Hepatocyte (in vitro differentiated cells): ENCODE results near the gene AGXT. TPM values are rescaled to one million over a fixed set of nuclear protein-coding genes. Genes with fewer than 3 reads are reported as not detected.

Source experiments
- DNase-seq: peaks from one replicate; pipeline ENCODE4 v3.0.0-alpha.2; 2016; ENCODE audit warnings: low spot score
- H2AFZ ChIP-seq: fragments of 200-600 bp; sonication (generic); 2 replicates; pipeline ENCODE4 v1.6.0; 2016; ENCODE audit warnings: antibody characterized with exemption, mild to moderate bottlenecking
- H3K27ac ChIP-seq: fragments of 200-600 bp; sonication (generic); 2 replicates; pipeline ENCODE4 v1.5.1; 2016; ENCODE audit warnings: mild to moderate bottlenecking
- H3K27me3 ChIP-seq: fragments of 200-600 bp; sonication (generic); 2 replicates; pipeline ENCODE4 v1.6.1; 2016
- H3K36me3 ChIP-seq: fragments of 200-600 bp; sonication (generic); replicated peaks from 2 replicates; pipeline ENCODE4 v1.5.1; 2016; ENCODE audit warnings: low read depth; ENCODE audit not compliant: insufficient read depth
- H3K4me1 ChIP-seq: fragments of 200-600 bp; sonication (generic); 2 replicates; pipeline ENCODE4 v1.5.1; 2016; ENCODE audit warnings: mild to moderate bottlenecking, moderate library complexity; ENCODE audit not compliant: insufficient read depth
- H3K4me2 ChIP-seq: fragments of 200-600 bp; sonication (generic); 2 replicates; pipeline ENCODE4 v1.6.0; 2016
- H3K4me3 ChIP-seq: fragments of 200-600 bp; sonication (generic); 2 replicates; pipeline ENCODE4 v1.5.1; 2016; ENCODE audit warnings: mild to moderate bottlenecking
- H3K79me2 ChIP-seq: fragments of 200-600 bp; sonication (generic); 2 replicates; pipeline ENCODE4 v1.6.0; 2017; ENCODE audit warnings: mild to moderate bottlenecking
- H3K9me2 ChIP-seq: fragments of 200-600 bp; sonication (generic); replicated peaks from 2 replicates; pipeline ENCODE4 v1.6.0; 2017; ENCODE audit warnings: mild to moderate bottlenecking; ENCODE audit not compliant: insufficient read depth
- H3K9me3 ChIP-seq: fragments of 200-600 bp; sonication (generic); 2 replicates; pipeline ENCODE4 v1.5.1; 2016; ENCODE audit warnings: low read depth, mild to moderate bottlenecking
- H4K20me1 ChIP-seq: fragments of 200-600 bp; sonication (generic); 2 replicates; pipeline ENCODE4 v1.6.0; 2016; ENCODE audit warnings: mild to moderate bottlenecking; ENCODE audit not compliant: insufficient read depth, poor library complexity, severe bottlenecking
- CTCF ChIP-seq: fragments of 200-600 bp; sonication (generic); IDR thresholded peaks from 2 replicates; pipeline ENCODE4 v1.5.1; 2016; ENCODE audit warnings: antibody characterized with exemption, mild to moderate bottlenecking; ENCODE audit not compliant: poor library complexity
- EZH2 ChIP-seq: fragments of 200-600 bp; sonication (generic); IDR thresholded peaks from 2 replicates; pipeline ENCODE4 v1.6.1; 2016; ENCODE audit warnings: antibody characterized with exemption, mild to moderate bottlenecking, borderline replicate concordance
- EZH2phosphoT487 ChIP-seq: fragments of 200-600 bp; sonication (generic); IDR thresholded peaks from one replicate; pipeline ENCODE4 v1.6.1; 2018; ENCODE audit warnings: antibody characterized with exemption, mild to moderate bottlenecking, low read depth, moderate library complexity; ENCODE audit not compliant: unreplicated experiment, severe bottlenecking
- WGBS: methylation state at CpG from one replicate; pipeline ENCODE4 v1.1.6; 2016; ENCODE audit warnings: low lambda C conversion rate; ENCODE audit errors: missing lambda C conversion rate; 5-methylcytosine and 5-hydroxymethylcytosine counted together
- polyA plus RNA-seq: library from polyadenylated mRNA; unstranded; fragments of >200 nt; fragmentation: Nextera tagmentation; extraction: Ambion mirVana; gene quantifications from 2 replicates; pipeline ENCODE4 v1.2.1, GENCODE V29; 2016
- total RNA-seq: library from RNA; depleted of rRNA; stranded (reverse); fragments of >200 nt; gene quantifications from 2 replicates; pipeline ENCODE4 v1.2.3, GENCODE V29; 2014

Gene AGXT
- total and polyA plus RNA-seq, 2 experiments from 2014 or later = 90.8 to 169 TPM

GRCh38 chr2:240894836-240895558 is 26.4 kb downstream of the AGXT start:
- WGBS = 93% methylated on average over 27 of the region's 28 CpGs
- no peak overlapping the region for H3K27ac ChIP-seq
- TF ChIP-seq EZH2phosphoT487 (no peak), CTCF (no peak), EZH2 (no peak)

GRCh38 chr2:240895656-240896388 is 27.2 kb downstream of the AGXT start, which contains the start of gene MAB21L4:
TSS of gene MAB21L4 (minus strand) at chr2:240896156. CDS start at chr2:240895997, 159 bp downstream.
- H3K27me3 ChIP-seq = no peaks in the 10 kb centered on the region
- H3K36me3 ChIP-seq = no peaks in the 10 kb centered on the region
- no peaks in the 10 kb centered on the region for H4K20me1 ChIP-seq
- peaks cover 33% of the 10 kb centered on the region for H3K4me1 ChIP-seq
- H3K27ac ChIP-seq = peak within 1 kb of the TSS; percentile 85
- DNase-seq = peak; percentile 71
- WGBS = 90% methylated on average over 24 of the region's 24 CpGs
- H3K9me3 ChIP-seq = no peaks in the 10 kb centered on the region
- H3K4me3 ChIP-seq = no peak within 1 kb of the TSS
- no peak within 1 kb of the TSS for H2AFZ ChIP-seq
- TF ChIP-seq CTCF (no peak), EZH2 (no peak), EZH2phosphoT487 (no peak)
- peak within 1 kb of the TSS; percentile 68 for H3K4me2 ChIP-seq
- H3K9me2 ChIP-seq = no peaks in the 10 kb centered on the region
- no peaks in the 10 kb centered on the region for H3K79me2 ChIP-seq

More at GRCh38 chr2:240894836-240895558, 26.4 kb downstream of the AGXT start:
- Histone ChIP-seq H3K9me3 (no peaks in the 10 kb centered on the region), H2AFZ (no peak overlapping the region), H4K20me1 (no peaks in the 10 kb centered on the region), H3K4me3 (no peak overlapping the region), H3K9me2 (no peaks in the 10 kb centered on the region), H3K79me2 (no peaks in the 10 kb centered on the region), H3K27me3 (no peaks in the 10 kb centered on the region), H3K36me3 (no peaks in the 10 kb centered on the region), H3K4me1 (peaks cover 33% of the 10 kb centered on the region), H3K4me2 (peak overlapping the region; percentile 68)
- no peak for DNase-seq

GRCh38 chr2:240896394-240896793 is 27.8 kb downstream of the AGXT start:
- H3K9me3 ChIP-seq = no peaks in the 10 kb centered on the region
- no peaks in the 10 kb centered on the region for H3K9me2 ChIP-seq
- H3K4me3 ChIP-seq = no peak overlapping the region
- H3K4me1 ChIP-seq = peaks cover 33% of the 10 kb centered on the region
- no peaks in the 10 kb centered on the region for H3K79me2 ChIP-seq
- TF ChIP-seq EZH2 (no peak), EZH2phosphoT487 (no peak), CTCF (no peak)
- no peaks in the 10 kb centered on the region for H3K36me3 ChIP-seq
- WGBS = 70% methylated on average over 7 of the region's 7 CpGs
- no peaks in the 10 kb centered on the region for H3K27me3 ChIP-seq
- H4K20me1 ChIP-seq = no peaks in the 10 kb centered on the region
- H3K4me2 ChIP-seq = peak overlapping the region; percentile 68
- no peak overlapping the region for H2AFZ ChIP-seq
- no peak for DNase-seq
- H3K27ac ChIP-seq = peak overlapping the region; percentile 85
